HG03196 (cell line): ENCODE measurements around the gene STRN3.
"Not testable (repeated sequence)": the region's sequence is repeated elsewhere in the genome, so short reads cannot be mapped to it uniquely, and the experiment has no call there.

Source experiments
- ATAC-seq: cut with Tn5 transposase; IDR thresholded peaks from one replicate; pipeline ENCODE4 v1.9.1; 2021; ENCODE audit not compliant: unreplicated experiment

The STRN3 gene

DNA sequence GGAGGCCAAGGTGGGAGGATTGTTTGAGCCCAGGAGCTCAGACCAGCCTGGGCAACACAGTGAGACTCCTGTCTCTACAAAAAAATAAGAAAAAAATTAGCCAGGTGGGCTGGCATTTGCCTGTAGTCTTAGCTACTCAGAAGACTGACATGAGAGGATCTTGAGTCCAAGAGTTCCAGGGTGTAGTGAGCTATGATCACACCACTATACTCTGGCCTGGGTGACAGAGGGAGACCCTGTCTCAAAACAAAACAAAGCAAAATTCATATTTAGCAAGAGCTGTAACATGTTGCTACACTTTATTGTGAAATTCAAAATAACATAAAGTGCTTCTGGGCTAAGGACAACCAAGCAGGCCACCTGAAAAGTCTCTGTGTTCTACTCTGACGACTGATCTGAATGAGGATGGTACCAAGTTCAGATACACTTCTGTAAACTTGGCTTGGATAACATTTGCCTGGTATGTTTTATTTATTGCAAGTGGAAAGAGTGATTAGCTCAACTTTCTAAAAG lies 11.6 kb upstream of the STRN3 start:
- no peak for ATAC-seq

GRCh38 chr14:31036552-31036951 lies 10.4 kb upstream of the STRN3 start:
- ATAC-seq, result no peak

GRCh38 chr14:31030469-31030868 lies 4.3 kb upstream of the STRN3 start:
- ATAC-seq, result no peak

DNA sequence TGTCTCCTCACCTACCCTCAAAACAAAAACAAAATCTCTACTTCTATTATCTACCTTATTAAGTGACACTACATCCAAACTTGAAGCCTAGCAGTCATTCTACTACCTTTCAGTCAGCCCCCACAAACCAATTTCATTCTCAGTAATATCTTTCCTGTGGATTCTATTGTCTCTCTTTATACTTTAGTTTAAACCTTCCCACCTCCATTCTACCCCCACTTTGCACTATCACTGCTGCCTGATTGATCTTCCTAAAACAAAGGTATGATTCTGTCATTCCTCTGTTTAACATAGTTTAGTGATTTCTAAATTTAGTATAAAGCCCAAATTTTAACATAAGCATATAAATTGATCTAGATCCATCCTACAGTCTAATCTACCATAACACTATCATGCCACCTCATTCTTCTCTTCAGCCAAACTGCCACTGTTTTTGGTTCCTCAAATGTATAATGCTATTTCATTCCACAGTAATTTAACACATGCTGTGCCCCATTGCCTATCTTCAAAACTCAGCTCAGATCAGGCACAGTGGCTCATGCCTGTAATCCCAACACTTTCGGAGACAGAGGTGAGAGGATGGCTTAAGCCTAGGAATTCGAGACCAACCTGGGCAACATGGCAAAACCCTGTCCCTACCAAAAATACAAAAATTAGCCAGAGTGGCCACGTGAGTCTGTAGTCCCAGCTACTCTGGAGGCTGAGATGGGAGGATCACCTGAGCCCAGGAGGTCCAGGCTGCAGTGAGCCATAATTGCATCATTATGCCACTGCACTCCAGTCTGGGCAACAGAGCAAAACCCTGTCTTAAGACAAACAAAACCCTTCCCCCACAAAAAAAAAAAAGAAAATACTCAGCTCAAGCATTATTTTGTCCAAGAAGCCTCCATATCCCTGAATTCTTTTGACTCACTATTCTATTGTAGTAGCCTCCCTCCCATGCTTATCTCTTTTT lies 3.1 kb upstream of the STRN3 start:
- no peak for ATAC-seq

GRCh38 chr14:31027847-31028246 lies 1.7 kb upstream of the STRN3 start:
- no peak for ATAC-seq

DNA sequence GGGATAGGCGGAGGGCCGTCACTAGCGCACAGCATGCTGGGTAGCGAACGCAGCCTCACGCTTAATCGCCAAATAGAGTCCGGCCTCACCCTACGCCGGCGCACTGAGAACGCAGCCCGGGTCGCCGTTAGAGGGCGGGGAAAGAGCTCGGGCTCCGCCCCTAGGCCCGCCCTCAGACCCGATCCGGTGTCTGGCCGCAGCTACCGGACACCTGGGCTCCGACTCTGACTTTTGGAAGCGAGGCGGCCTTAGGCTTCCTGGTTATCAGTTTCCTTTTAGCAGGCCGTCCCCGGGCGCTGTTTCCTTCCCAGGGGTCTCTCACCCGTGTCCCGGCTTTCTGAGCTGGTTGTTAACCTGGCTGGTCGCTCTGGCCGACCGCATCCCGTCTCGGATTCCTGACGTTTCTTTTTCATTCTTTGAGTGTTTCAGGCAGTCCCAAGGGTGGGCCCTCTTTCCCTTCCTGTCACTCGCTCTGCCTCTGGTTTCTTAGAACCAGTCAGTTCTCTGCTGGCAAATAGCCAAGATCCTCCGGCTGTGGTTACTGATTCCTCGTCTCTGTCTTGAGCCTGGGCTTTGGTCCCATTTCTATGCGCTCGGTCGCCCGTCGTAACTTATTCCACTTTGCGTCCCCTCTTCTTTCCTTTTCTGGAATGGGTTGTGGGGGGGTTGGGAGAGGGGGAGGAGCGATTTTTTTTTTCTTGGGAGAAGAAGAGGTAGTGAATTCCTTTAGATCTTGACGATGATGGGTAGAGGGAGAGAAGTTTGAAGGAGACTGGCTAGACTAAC lies 464 bp upstream of the STRN3 start:
- ATAC-seq, result peak; percentile 89

DNA sequence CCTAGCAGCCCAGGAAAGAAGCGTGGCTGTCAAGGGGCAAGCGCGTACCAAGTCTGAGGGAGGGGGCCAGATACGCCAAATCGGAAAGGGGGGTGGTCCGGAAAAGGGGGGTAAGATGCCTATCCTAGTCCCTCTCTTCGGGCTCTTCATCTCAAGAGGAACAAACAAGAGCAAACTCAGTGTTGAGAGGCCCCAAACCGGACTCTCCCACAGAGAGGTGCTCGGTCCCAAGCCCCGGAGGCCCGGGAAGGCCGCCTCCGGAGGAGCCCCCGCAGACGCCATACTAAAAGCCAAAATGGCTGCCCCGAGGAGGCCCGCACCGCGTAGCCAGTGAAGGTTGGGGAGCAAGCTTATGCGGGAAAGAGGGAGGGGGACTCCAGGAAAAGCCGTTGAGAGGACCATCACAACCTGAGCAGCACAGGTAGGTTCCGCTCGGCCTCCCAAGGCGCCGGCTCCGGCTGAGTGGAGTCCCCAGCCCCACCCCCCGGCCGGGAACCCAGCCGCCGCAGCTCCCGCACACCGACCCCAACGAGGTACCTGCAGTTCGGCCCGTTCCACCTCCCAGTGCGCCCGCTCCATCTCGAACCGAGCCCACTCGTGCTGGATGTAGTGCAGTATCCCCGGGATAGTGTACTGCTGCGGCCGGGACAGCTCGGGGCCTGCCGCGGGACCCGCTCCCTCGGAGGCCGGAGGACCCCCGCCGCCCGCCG lies 657 bp downstream of the STRN3 start, which contains the start of gene AP4S1:
TSS of gene AP4S1 (plus strand) at position 283 of the 710 bp plus-strand sequence. CDS start 40,548 bp downstream, outside the sequence.
- peak; percentile 24 for ATAC-seq

DNA sequence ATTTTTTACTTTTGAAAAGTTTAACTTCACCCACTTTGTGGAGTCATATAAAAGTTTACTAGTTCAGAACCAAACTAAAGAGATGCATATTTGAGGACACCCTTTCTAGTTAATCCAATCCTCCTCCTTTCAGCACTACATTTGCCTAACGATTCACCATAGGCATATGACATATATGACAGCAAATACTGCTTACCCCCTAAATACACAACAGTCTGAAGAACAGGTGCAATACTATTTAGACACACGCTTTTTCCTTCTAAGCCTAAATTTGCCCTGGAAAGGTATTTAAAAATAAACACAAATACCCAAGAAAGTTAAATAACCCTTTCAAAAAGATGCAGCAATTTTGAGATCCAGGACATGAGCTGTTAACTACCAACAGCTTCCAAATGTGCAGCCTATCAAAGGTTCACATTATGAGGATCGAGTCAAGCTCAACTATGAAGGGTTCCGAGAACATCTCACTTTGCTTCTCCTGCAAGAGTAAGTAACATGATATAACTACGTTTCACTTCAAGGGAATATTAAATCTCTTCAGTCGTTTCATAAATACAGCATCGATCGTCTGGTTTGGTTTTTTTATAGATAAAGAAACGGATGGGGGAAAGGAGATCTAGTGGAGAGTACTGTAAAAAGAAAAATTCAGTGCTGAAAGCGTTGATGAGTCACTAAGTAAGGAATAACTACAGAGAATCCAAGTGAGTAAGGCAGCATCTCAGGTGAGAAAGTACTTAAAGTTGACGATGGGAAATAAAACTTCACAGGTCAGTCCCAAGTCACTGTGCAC lies 1.4 kb downstream of the STRN3 start:
- no peak for ATAC-seq

DNA sequence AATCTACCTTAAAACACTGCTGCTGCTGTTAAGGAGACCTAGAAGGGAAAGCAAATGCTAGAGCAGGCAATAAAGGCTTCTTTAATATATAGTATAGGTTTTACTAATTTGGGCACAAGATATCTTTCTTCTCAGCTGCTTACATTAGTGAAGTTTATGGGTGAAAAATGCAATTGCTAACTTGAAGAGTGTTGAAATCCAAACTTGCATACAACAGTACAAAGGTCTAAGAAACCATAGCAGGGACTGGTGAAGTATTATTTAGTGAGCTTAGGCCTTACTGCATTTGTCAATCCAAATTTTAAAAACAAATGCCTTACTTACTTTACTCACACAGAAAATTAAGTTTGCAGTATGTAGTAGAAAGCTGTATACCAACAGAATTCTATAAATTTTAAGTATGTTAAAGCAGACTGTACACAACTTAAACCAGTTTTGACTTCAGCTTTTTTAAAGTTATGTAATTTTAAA lies 2.1 kb downstream of the STRN3 start:
- no peak for ATAC-seq

DNA sequence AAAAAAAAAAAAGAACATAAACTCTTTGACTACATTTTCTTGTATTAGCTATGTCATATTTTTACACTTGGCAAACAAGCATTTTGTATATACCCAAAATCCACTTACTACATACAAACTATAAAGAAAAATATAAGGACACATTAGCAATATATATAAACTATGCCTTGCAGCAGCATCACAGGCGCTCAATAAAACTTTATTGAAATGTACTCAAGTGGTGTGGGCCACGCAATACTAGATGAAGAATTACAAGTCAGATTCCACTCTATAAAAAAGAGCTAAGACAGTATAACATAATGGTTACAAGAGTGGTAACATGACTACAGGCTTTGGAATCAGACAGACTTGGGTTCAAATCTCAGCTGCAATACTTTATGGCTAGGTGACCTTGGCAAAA lies 3.8 kb downstream of the STRN3 start:
- ATAC-seq, result no peak

DNA sequence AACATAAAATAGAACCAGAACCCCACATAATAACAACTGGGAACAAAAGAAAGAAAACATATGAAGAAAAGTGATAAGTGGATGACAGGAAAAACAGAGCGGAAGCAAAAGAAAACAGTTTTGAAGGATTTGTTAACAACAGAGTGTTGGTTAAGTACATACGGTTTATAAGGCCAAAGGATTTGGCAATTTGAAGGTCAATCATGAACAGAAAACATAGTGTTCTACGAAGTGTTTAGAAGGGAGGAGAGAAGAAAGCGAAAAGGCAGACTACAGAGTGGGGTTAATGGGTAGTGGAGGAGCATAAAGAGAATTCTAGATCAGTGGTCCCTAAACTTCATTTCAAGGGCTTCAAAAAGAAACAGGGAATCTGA lies 4.6 kb downstream of the STRN3 start:
- ATAC-seq, result no peak

DNA sequence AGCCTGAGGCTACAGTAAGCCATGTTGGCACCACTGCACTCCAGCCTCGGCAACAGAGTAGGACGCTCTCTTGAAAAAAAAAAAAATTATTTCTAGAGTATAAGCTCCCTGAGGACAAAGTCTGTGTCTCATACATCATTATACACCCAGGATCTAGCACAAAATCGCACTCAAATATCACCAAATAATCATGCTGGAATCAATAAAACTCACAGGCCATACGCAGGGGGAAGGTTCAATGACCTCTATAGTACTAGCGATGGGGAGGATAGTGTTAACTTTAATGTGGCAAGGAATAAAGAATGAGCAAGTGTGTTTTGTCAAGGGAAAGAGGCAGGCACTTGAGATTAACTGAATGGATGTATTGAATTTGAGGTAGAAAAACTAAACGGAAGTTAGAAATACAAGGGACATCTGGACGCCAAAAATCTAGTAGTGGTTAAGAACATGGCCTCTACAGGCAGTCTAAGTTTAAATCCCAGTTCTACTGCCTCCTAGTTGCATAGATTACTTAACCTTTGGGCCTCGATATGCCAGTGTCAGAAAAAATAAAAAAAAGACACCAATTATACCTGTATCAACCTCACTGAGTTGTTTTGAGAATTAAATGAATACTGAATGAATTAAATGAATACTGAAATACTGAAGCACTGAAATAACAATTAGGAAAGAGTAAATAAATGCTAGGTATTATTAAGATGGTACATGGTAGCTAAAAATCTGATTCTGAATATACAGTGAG lies 5.2 kb downstream of the STRN3 start:
- no peak for ATAC-seq

GRCh38 chr14:31018057-31018645 lies 8.0 kb downstream of the STRN3 start:
- no peak for ATAC-seq

- ATAC-seq, result no peak
Observed at GRCh38 chr14:31013841-31014240, 12.3 kb downstream of the STRN3 start.

GRCh38 chr14:31010935-31011334 lies 15.2 kb downstream of the STRN3 start:
- ATAC-seq, result no peak

DNA sequence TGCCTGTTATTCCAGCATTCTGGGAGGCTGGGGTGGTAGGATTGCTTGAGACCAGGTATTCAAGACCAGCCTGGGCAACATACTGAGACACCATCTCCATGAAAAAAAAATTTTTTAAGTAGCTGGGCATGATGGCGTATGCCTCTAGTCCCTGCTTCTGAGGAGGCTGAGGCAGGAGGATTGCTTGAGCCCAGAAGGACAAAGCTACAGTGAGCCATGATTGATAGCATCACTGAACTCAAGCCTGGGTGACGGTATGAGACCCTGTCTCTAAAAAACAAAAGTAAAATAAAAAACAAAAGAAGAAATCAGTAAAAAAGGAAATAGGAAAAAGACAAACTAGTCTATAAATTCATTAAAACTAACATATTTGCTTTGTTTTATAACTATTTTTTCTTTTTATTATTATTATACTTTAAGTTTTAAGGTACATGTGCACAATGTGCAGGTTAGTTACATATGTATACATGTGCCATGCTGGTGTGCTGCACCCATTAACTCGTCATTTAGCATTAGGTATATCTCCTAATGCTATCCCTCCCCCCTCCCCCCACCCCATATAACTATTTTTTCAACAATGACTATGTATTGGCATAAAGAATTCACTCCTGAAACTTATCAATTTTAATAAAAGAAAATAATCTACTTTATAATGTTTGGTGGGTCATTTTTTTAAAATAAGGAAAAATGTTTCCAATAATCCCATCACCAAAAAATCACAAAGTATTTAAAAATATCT lies 16.2 kb downstream of the STRN3 start:
- ATAC-seq, result no peak

DNA sequence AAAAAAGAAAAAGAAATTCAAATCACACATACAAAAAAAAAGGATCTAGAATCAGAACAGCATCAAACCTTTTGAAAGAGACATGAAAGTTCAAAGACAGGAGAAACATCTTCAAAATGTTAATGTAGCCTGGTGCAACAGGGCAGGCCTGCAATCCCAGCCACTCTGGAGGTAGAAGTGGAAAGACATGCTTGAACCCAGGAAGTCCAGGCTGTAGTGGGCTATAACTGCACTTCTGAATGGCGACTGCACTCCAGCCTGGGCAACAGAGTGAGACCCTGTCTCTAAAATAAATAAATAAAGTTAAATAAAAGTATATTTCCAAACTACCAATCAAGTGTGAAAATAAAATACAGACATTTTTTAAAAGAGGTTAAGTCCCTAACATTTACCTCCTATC lies 19.5 kb downstream of the STRN3 start:
- no peak for ATAC-seq

- not testable (repeated sequence) for ATAC-seq
Observed at GRCh38 chr14:31004007-31004406, 22.2 kb downstream of the STRN3 start.
